Activated CD4-positive, alpha-beta T cell treated with anti-CD3 and anti-CD28 coated beads, Interleukin-2, amount 50 U/mL, for 16 hours (primary cell): ENCODE data around the gene TMCC2.
"Not testable (repeated sequence)": the region's sequence is repeated elsewhere in the genome, so short reads cannot be mapped to it uniquely, and the experiment has no call there.

Experiments used
- DNase-seq: peaks from one replicate; pipeline ENCODE4 v3.0.0-alpha.2; 2020

Gene TMCC2

GRCh38 chr1:205285381-205286101 is 57.8 kb downstream of the TMCC2 start:
- DNase-seq, result peak; percentile 61

- DNase-seq, result peak; percentile 81
Observed at GRCh38 chr1:205286335-205286950, 58.7 kb downstream of the TMCC2 start.

GRCh38 chr1:205287076-205287475 is 59.3 kb downstream of the TMCC2 start:
- no peak for DNase-seq

- peak; percentile 89 for DNase-seq
Observed at GRCh38 chr1:205287767-205288559, 60.2 kb downstream of the TMCC2 start.

GRCh38 chr1:205291596-205291995 is 63.9 kb downstream of the TMCC2 start:
- DNase-seq, result no peak

- no peak for DNase-seq
Observed at GRCh38 chr1:205293350-205294074, 65.8 kb downstream of the TMCC2 start.

GRCh38 chr1:205294175-205294917 is 66.6 kb downstream of the TMCC2 start:
- no peak for DNase-seq

GRCh38 chr1:205294934-205295333 is 67.2 kb downstream of the TMCC2 start:
- no peak for DNase-seq

GRCh38 chr1:205296154-205296553 is 68.4 kb downstream of the TMCC2 start:
- DNase-seq, result no peak

GRCh38 chr1:205297546-205298177 is 69.9 kb downstream of the TMCC2 start:
- not testable (repeated sequence) for DNase-seq

- no peak for DNase-seq
Observed at GRCh38 chr1:205298191-205298994, 70.6 kb downstream of the TMCC2 start.

- DNase-seq, result no peak
Observed at GRCh38 chr1:205300149-205300548, 72.4 kb downstream of the TMCC2 start.

GRCh38 chr1:205301205-205301821 is 73.6 kb downstream of the TMCC2 start:
- no peak for DNase-seq

GRCh38 chr1:205301842-205302588 is 74.3 kb downstream of the TMCC2 start:
- no peak for DNase-seq

GRCh38 chr1:205303247-205303888 is 75.6 kb downstream of the TMCC2 start:
- DNase-seq, result no peak

GRCh38 chr1:205304046-205304694 is 76.4 kb downstream of the TMCC2 start:
- no peak for DNase-seq

GRCh38 chr1:205304695-205305070 is 76.9 kb downstream of the TMCC2 start:
- no peak for DNase-seq

- DNase-seq, result no peak
Observed at GRCh38 chr1:205306929-205307566, 79.3 kb downstream of the TMCC2 start.
